Stimulated activated CD4-positive, alpha-beta T cell treated with anti-CD3 and anti-CD28 coated beads, Interleukin-15, amount 100 ng/mL, for 1 hour (primary cell): ENCODE data around the gene GRID1.

Experiments used
- DNase-seq, 2 donors: peaks; one replicate each; pipeline ENCODE4 v3.0.0-alpha.2; 2020; ENCODE audit warnings: low read depth in 1 of 2, low spot score in 1 of 2

The GRID1 gene

DNA sequence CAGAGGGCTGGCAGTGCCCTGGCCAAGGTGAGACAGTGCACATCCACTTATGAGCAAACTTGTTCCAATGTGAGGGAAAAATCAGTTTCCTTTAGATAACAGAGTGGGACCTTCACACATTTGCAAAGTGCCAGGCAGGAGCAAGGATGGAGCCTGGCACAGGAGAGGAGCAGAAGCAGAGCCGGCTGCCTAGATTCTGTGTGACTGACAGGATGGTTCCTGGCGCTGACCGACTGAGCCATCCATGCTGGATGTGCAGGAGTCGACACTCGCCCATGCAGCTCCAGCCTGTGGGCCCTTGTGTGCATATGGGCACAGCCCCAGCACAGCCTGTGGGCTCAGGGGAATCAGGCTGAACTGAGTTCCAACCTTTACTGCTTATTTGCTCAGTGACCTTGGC is 346.5 kb downstream of the GRID1 start:
- DNase-seq, result no peak

DNA sequence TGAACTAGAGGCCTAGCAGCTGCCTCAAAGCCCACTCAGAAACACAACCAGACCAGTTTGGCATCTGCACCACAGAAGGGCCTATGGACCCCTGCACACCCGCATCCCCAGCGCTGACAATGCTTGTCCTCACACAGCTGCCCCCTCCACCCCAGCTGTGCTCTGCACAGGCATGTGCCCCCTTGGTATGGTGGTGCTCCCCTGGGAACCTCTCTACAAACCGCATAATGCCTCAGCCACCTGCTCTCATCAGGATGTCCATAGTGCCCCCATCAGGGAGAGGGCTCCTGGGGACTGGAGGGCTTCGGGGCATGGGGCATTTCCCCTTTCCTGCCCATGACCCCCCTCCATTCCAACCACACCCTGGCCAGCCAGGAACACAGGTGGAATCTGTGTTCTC is 347.5 kb downstream of the GRID1 start:
- DNase-seq, result no peak

DNA sequence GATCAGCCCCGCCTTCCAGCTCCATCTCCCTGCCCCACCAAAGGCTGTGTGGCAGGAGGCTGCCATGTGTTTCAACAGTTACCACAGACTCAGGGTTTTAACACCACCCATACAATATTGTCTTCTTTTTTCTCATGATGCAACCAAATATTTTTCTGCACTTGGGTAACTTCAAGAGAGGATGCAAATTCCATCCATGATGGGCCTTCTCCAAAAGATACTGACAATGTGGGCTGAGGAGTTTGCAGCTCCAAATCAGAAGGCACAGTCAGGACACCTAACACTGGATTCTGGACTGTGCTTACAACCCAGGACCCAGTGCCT is 347.9 kb downstream of the GRID1 start:
- no peak for DNase-seq

DNA sequence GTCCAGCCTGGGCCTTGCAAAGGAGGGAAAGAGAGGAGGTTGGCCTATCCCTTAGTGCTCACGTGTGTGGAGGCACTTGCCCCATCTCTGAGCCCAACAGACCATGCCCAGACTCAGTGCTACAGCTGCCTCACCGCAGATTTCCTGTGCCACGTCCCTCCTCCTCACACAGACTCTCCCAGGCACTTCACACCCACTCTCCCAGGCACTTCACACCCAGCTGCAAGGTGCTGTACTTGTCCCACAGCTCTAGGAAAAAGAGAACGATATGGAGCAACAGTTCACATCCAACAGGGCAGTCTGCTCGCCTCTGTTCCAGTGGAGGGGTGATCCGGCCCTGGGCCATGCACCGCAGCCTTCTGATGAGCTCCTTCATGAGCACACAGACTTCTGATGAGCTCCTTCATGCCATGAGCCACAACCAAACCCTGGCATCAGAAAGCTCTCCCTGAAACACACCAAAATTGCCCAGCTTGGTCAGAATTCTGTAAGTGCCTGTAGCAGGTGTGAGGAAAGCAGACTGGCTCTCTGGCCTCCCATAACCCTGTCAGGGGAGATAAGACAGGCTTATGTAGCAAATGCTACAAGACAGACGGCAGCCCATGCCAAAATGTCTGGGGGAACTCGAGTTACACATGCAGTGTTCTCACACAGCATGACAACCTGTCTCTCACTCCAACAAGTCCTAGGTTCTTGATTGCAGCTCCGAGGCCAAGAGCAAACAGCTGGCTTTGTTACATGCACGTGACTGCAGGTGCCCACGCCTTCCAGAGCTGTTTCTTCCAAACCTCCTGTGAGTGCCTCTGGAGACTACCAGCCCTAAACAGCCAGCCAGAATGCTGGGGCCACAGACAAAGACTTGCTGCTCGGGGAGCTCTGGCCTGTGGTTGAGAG is 348.5 kb downstream of the GRID1 start:
- DNase-seq, result no peak

DNA sequence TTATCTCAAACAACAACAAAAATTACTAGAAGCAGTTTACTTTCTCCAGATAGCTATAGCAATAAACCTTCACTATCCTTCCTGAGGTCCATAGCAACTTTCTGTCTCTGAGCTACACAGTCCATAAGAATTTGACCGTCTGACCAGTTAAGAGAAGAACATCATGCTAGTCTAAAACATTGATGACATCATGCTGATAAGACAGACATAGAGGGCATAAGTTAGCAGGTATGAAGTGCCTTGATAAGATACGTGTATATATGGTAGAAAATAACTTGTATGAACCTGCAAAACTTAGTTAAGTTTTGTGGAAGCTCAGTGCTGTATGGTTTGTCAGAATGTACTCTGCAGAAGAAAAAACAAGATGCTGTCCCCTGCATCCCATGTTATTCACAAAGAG is 353.0 kb downstream of the GRID1 start:
- DNase-seq, result no peak

DNA sequence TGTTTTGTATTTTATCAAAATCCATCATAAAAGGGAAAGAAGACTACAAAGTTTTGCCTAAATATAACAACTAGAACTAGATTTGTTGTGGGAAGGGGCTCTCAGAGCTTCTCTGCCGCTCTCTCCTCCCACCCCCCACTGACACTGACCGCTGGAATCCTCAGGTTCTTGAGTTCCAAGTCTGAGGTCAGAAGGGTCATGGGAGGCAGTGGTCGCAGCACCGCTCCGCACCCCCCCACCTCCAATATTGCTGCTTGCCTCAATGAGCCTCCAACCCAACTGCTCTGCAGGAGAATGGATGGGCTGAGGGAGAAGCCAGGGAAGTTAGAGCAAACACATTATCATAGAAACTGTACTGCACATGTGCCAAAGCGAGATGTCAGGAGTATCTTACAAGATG is 359.4 kb downstream of the GRID1 start:
- no peak for DNase-seq

DNA sequence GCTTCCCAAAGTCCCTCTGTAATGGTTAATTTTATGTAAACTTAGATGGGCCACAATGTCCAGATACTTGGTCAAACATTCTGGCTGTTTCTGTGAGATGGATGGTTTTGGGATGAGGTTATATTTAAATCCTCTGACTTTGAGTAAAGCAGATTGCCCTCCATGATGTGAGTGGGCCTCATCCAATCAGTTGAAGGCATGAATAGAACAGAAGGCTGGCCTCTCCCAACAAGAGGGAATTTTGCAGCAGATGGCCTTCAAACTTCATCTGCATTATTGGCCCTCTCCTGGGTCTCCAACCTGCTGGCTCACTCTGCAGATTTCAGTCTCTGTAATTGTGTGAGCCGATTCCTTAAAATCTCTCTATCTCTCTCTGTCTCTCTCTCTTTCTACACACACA is 362.3 kb downstream of the GRID1 start:
- DNase-seq, result no peak

DNA sequence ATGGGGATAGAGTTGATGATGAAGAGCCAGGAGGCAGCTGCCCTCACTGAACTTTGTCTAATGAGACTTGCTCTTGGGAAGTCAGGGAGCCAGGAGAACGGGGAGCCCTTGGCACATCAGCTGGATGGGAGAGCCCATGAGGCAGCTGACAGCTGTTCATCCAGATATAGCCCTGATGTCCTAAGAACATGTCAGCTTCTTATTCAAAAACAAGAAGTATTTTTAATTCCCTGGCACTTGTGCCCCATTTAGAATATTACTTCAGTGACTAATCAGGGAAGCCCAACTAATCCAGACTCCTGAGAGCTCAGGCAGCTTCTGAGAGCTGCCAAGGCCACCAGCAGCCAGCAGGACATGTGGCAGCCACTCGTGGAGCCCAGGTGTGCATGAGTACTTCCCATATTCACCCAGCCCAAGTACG is 363.4 kb downstream of the GRID1 start:
- DNase-seq, result no peak

DNA sequence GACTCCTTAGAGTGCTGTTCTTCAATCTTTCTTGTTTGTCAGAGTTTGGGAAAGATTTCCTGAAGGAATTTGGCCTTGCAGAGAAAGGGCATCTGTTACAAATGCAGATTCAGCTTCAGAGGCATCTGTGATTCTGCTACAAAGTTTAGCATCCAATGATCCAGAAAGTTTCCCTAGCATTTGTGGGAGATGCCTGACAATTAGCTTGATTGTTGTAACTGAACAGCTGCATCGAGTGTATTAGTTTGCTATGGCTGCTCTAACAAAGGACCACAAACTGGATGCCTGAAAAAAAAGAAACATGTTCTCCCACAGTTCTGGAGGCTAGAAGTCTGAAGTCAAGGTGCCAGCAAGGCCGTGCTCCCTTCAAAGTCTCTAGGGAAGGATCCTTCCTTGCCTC is 365.1 kb downstream of the GRID1 start:
- DNase-seq, result no peak

DNA sequence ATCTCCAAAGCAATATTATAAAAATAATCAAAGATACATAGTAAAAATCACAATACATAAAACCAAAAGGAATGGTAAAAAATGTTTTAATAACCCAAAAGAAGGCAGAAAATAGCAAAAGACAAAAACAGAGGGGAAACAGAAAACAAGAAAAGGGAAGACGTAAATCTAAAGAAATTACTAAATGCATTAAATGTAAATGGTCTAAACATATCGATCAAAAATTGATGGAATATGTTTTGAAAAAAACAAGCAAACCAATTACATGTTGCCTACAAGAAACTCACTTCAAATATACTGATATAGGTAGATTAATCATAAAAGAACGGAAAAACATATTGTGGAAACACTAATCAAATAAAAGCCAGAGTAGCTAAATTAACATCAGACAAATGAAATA is 369.1 kb downstream of the GRID1 start:
- DNase-seq, result no peak

DNA sequence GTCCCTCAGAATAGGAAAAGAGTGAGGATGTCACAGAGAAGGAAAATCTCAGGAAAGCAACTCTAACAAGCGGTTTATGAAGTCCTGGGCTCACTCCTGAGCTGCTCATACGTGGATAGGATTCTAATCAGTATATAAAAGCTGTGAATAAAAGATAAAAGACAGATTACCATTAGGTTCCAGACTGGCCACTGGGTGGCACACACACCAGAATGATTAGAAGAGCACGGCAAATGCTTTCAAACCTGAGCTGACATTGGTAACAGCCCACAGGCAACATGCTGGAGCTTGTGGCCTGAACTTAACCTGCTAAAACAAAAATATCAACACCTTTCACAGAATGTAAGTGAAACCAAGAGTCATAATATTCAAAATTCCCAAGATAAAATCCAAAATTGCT is 370.8 kb downstream of the GRID1 start:
- DNase-seq, result no peak

DNA sequence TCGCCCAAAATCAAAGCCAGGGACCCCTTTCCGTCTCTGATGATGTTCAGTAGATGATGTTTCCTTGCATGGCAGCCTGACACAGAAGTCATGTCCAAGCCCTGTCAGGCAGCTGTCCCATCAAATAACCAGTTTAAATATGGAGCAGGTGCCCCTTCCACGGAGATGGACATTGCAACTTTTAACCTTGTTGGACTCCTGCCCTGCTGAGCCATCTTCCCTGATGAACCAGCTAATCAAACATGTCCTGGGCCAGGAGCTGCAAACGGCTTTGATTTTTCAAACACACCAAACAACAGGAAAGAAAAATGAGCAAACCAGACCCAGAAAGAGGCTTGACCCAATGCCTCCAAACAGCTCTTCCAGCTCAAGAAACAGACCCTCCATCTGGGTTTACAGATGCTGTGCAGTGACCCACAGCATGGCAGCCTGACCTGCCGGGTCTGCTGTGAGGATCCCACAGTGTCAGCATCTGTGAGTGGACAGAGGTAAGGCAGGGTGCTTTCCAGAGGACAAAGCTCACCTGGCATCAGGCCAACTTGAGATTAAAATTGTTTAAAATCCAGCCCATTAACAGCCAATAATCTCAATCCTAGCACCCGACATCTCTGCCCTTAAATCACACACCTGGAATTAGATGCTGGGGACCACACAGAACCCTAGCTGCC is 372.6 kb downstream of the GRID1 start:
- DNase-seq, result no peak

DNA sequence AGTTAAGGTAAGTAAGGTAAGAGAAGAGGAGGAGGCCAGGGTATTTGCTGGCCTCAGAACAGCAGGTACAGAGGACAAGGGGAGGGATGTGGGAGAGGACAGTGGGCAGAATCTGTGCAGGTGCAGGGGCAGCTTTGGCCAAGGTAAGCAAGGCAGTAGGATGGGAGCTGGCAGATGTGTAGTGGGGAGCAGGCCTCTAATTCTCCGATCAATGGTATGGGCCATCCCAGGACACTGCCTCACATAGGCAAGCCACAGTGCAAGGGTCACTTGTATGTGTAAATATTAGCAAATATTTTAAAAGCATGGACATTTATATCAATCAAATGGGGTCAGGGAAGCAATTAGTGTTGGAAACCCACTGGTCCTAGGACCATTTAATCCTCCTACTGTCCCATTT is 373.5 kb downstream of the GRID1 start:
- DNase-seq, result no peak

DNA sequence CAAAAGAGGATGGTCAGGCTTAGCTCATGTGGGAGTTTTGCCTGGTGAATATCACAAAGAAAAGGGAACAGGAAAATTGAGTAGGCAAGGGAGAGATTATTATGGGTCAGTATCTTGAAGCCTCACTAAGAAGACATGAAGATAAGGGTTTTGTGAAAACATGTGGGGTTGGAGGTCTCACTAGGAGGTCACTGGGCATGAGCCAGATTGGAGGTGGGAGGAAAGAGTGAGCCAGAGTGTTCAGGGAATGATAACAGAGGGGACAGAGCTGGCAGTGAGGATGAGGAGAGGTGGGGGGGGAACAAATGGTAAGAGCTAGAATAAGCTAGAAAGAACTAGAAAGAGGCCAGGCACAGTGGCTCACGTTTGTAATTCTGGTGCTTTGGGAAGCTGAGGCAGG is 374.3 kb downstream of the GRID1 start:
- no peak for DNase-seq

DNA sequence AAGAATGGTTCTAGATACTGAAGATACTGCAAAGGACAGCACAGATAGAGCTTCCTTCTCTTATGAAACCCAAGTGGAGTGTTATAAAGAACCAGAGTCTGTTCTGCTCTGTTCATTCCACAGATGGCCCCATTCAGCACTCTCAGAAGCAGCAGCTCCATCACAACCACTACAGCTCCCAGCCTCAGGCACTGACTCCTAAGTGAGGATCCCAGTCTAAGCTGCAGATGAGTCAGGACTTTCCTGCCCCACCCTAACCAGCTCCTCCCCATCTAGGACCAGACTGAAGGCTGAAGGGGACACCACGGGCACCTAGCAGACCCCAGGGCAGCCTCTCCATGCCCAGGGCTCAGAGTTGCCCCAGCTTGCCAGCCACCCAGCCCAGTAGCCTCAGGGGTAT is 379.8 kb downstream of the GRID1 start:
- no peak for DNase-seq

DNA sequence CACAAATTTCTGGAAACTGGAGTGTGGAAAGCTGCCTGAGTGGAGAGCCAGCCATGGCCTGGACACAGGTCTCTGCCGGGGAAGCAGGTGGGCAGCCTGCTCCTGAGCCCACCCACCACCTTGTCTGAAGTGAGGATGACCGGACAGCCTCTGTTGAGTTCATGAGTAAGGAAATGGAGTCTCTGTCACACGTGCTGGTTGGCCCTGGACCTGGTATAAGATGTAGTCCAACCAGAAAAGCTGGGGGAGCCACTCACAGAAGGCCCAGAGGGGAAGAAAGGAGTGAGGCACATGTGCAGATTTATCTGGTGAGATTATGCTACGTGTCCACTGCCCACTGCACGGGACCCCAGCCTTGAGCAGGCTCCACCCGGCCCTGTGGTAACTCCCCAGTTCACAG is 383.5 kb downstream of the GRID1 start:
- DNase-seq, result no peak

DNA sequence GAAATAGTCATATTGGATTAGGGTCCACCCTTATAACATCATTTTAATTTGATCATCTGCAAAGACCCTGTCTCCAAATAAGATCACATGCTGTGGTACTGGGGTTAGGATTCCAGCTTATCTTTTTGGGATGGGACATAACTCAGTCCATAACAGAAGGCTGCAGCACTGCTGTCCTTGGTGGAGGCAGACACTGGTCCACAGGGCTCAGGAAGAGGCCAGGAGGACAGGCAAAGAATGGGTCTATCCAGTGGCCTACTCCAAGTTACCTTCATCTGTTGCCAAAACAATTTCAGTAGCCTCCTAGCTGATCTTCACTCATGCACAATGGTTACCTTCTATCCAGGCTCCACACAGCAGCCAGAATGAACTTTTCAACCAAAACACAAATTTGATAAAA is 387.0 kb downstream of the GRID1 start:
- DNase-seq, result no peak

DNA sequence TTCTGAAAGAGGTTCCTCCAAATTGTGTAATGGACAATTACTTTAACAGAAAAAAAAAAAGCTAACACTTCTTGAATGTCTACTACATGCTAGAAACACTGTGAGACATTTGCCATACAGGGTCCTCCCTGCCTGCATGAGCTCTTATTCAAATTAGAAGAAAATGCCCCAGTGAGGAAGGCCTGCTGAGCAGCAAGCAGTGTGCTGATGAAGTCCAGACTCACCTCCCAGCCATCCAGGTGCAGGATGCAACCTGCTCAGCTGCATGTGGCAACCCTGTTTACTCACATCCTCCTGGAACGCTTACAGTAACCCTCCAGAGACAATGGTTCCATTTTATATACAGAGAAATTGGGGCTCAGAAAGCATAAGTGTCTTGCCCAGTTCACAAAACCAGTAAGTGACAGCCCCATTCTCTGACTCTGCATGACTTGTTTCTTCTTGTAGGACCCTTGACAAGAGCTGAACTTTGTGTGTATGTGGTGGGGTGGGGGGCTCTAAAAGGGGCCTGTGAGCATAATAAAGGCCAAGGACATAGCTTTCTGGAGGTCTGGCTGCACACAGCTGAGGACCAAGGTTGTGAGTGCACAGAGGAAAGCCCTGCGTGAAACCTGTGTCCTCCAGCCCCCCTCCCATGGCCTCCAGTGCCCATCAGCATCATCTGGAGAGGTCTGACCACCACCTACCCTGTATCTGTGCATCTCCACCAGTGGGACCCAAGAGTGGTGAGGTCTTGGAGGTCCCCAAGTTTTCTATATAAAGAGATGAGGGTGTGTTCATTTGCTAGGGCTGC is 387.8 kb downstream of the GRID1 start:
- DNase-seq, result no peak

DNA sequence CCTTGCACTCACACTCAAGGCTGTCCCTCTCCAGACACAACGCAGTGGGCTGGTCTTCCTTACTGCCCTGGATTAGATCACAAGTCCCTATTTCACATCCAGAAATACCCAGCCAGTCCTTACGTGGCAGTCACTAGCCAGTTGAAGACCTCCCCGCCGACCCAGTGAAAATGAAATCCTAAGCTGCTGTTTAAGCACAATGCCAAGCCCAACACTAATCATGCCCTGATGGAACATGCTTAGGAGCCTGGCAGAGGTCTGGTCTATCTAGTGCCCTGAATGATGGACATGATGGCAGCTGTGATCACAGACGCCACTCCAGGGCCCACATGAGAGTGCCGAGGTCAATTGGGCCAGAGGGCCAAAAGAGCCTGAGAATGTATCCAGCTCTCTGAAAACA is 389.0 kb downstream of the GRID1 start:
- DNase-seq, result no peak

DNA sequence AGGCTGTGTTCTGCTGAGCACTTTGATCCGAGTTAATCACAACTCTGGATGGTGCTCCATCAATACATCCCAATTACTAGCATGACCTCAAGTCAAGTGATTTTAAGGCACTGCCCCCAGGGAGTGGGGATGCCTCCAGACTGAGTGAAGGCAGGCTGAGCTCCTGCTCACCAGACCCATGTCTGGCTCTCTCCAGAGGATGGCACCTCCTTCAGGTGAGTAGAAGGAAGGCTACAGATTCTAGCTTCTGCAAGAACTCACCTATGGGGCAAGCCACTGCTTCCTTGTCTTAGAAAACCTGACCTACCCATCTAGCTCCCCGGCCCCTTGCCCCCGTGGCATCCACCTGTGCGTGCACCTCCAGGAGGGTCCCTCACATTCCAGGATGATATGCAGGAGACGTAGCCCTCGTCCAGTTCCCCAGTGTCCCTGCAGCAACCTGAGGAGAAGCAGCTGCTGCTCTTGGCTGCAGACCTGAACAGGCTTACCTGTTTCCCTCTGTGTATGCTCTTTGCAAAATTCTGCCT is 390.3 kb downstream of the GRID1 start:
- DNase-seq, result no peak

DNA sequence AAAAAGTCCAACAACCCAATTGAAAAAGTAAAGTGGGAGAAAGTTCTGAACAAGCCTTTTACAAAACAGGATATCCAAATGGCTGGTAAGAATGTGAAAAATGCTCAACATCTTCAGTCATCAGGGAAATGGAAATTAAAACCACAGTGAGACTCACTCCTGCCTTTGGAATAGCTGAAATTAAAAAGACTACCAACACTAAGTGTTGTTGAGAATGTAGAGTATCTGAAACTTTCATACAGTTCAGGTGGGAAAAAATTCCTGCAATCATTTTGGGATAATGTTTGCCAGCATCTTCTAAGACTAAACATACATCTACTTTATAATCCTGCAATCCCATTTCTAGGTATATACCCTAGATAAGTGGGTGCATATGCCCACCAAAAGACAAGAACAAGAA is 395.1 kb downstream of the GRID1 start:
- DNase-seq, result no peak

DNA sequence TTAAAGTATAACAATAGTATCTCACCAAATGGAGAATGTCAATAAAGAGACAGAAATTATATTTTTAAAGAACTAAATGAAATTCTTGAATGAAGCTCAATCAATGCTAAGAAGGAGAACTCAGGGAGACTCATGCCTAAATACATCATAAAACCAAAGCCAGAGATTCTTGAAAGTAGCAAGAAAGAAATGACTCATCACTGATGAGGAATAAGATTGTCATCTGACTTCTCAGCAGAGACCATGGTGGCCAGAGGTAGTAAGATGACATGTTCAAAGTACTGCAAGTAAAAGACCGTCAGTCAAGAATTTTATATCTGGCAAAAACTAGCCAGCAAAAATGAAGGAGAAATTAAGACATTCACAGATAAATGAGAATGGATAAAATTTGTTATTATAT is 399.0 kb downstream of the GRID1 start:
- no peak for DNase-seq
